GM21737 (cell line): Measurements from ENCODE around the gene SAP25.
"Not testable (repeated sequence)": the region's sequence is repeated elsewhere in the genome, so short reads cannot be mapped to it uniquely, and the experiment has no call there.

Experiments used
- ATAC-seq: cut with Tn5 transposase; IDR thresholded peaks from one replicate; pipeline ENCODE4 v1.9.1; 2021; ENCODE audit warnings: mild to moderate bottlenecking, moderate library complexity; ENCODE audit not compliant: unreplicated experiment

Gene SAP25

GRCh38 chr7:100538654-100539435, 34.9 kb downstream of the SAP25 start, which contains the start of gene AGFG2:
AGFG2 (plus strand) TSS chr7:100539203; CDS start chr7:100539347, 144 bp downstream.
- ATAC-seq = peak; percentile 94

DNA sequence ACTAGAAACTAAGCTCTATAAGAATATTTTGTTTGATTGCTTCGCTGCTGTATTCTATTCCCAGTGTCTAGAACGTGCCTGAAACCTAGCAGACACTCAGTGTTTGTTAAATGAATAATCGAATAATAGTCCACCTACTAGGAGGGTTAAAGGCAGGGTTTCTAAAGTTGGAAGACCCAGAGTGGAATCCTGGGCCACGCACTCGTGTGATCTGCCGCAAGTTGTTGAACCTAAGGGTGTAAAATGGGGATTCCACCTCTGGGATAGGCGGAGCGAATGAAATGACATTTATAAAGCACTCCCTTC, 35.4 kb downstream of the SAP25 start:
- no peak for ATAC-seq

- not testable (repeated sequence) for ATAC-seq
These were observed 37.0 kb downstream of the SAP25 start for GRCh38 chr7:100536695-100537094.

DNA sequence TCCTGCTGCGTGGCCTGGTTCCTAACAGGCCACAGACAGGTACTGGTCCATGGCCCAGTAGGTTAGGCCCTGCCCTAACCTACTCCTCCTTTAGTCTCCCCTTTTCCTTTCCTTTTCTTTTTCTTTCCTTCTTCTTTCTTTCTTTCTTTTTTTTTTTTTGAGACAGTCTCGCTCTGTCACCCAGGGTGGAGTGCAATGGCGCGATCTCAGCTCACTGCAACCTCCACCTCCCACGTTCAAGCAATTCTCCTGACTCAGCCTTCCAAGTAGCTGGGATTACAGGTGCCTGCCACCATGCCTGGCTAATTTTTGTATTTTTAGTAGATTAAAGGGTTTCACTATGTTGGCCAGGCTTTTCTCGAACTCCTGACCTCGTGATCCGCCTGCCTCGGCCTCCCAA, 37.7 kb downstream of the SAP25 start:
- ATAC-seq = not testable (repeated sequence)

DNA sequence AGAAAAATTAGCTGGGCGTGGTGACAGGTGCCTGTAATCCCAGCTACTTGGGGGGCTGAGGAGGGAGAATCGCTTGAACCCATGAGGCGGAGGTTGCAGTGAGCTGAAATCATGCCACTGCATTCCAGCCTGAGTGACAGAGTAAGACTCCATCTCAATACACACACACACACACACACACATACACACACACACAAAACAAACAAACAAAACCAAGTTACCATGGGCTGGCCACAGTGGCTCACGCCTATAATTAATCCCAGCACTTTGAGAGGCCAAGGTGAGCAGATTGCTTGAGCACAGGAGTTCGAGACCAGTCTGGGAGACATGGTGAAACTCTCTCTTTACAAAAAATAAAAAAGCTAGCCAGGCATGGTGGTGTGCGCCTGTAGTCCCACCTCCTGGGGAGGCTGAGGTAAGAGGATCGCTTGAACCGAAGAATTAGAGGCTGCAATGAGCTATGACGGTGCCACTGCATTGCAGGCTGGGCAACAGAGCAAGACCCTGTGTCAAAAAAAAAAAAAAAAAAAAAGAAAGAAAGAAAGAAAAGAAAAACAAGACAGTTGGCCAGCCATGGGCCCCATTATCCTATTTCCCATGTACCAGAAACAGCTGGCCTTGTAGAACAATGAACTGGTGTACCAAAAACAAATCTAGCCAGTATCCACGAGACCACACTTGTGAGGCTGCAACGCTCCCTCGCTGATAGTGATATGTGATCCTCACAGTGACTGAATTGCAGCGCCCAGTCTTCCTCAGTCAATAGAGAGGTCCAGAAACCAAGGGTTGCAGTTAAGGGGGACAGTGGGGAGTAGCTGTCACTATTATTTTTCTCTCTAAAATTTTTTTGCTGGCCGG, 41.3 kb downstream of the SAP25 start:
- ATAC-seq = no peak

- ATAC-seq = not testable (repeated sequence)
These were observed 45.4 kb downstream of the SAP25 start for GRCh38 chr7:100528108-100528866.

GRCh38 chr7:100523192-100523591, 50.5 kb downstream of the SAP25 start:
- not testable (repeated sequence) for ATAC-seq
